Subcutaneous adipose tissue (tissue), 4 donors: ENCODE measurements around the gene TMED4. TPM values are rescaled to one million over a fixed set of nuclear protein-coding genes. Genes with fewer than 3 reads are reported as not detected.

Source experiments
- total RNA-seq, 4 donors: library from RNA; depleted of rRNA; stranded (reverse); fragments of >200 nt; gene quantifications; one replicate each; pipeline ENCODE4 v1.1.0, GENCODE V29; 2016
- TF ChIP-seq, protein P1 (sequence below): fragments of 450-650 bp; IDR thresholded peaks from one replicate; pipeline ENCODE4 v1.5.1; 2016; ENCODE audit warnings: low read depth, mild to moderate bottlenecking, control low read depth, antibody characterized with exemption, moderate library complexity

Gene TMED4
- total RNA-seq, 4 donors from 2014 or later: 61.8 to 160 (median 134) TPM

DNA sequence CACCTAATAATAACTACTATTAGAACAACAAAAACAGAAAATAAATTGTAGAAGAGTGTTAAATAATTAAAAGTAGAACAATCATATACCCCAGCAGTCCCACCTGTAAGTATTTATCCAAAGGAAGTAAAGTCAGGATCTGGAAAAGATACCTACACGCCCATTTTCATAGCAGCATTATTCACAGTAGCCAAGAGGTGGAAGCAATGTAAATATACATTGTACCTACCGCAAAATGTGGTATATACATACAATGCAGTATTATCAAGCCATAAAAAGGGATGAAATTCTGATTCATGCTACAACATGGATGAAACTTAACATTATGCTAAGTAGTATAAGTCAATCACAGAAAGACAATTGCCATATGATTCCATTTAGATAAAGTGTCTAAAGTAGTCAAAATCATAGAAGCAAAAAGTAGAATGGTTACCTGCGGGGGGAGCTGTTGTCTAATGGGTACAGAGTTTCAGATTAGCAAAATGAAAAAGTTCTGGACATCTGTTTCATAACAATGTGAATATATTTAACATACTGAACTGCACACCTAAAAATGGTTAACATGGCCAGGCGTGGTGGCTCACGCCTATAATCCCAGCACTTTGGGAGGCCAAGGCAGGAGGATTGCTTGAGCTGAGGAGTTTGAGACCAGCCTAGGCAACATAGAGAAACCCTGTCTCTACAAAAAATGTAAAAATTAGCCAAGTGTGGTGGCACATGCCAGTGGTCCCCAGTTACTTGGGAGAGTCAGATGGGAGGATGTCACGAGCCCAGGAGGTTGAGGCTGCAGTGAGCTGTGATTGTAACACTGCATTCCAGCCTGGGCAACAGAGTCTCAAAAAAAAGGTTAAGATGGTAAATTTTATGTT, 6.0 kb upstream of the TMED4 start:
- TF ChIP-seq, protein P1, sequence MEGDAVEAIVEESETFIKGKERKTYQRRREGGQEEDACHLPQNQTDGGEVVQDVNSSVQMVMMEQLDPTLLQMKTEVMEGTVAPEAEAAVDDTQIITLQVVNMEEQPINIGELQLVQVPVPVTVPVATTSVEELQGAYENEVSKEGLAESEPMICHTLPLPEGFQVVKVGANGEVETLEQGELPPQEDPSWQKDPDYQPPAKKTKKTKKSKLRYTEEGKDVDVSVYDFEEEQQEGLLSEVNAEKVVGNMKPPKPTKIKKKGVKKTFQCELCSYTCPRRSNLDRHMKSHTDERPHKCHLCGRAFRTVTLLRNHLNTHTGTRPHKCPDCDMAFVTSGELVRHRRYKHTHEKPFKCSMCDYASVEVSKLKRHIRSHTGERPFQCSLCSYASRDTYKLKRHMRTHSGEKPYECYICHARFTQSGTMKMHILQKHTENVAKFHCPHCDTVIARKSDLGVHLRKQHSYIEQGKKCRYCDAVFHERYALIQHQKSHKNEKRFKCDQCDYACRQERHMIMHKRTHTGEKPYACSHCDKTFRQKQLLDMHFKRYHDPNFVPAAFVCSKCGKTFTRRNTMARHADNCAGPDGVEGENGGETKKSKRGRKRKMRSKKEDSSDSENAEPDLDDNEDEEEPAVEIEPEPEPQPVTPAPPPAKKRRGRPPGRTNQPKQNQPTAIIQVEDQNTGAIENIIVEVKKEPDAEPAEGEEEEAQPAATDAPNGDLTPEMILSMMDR: no peak

DNA sequence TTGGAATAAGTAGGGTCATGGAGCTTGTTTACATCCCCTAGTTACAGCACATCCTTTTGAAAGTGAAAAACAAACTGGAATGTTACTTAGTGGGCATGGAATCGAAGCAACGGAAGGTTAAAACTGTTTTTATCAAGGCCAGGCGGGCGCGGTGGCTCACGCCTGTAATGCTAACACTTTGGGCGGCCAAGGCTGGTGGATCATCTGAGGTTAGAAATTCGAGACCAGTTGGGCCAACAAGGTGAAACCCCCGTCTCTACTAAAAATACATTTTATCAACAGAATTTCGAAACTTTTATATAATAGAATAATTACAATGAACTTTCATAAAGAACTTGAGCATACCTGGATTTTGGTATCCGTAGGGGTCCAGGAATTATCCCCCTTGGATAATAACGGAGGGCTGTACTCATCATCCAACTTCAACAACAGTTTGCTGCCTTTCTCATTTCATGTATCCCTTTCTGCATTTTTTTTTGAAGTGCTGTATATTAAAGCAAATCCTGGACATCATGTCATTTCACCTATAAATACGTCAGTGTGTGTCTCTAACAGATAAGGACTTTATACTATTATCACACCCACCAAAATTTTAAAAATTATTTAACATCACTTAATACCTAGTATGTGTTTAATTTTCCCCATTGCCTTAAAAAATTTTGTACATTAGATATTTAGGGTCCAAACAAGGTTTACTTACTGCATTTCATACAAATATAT, 1.3 kb upstream of the TMED4 start:
- TF ChIP-seq, protein P1: no peak

DNA sequence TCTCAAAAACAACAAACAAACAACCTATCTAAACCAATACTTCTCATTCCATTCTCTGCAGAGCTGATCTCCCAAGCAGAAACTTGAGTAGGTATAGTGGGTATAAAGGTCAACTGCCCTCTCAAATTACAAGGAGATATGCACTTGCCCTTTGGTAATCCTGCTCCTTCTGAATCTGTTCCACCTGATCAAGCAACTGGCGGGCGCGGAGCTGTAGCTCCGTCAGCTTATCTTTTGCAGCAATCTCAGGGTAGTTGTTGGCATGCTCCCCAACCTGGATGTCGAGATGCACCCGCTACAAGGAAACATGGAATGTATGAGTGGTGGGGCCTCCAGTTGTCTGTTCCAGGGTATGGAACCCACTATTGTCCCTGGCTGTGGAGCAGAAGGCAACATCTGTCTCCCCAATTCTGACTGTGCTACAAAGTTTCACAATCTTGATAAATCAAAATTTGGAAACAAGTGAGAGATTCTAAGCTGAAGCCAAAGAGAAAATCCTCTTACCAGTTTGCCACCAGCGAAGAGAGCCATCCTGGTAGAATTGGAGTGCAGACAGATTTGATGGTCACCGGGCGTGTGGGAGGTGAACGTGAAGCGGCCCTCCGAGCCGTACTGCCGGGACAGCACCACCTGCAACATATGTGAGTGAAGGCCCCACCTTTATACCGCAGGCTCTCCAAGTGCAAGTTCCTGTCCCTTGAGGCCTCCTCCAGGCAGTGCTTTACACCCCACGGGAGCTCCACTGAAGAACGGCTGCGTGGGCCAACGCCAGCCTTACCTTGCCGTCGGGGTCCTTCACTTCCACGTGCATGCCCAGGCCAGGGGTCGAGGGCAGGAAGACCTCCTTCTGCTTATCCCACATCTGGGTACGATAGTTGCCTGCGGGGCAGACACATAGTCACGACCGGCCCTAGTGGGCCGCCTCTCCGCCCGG, 819 bp downstream of the TMED4 start:
- TF ChIP-seq, protein P1: no peak

DNA sequence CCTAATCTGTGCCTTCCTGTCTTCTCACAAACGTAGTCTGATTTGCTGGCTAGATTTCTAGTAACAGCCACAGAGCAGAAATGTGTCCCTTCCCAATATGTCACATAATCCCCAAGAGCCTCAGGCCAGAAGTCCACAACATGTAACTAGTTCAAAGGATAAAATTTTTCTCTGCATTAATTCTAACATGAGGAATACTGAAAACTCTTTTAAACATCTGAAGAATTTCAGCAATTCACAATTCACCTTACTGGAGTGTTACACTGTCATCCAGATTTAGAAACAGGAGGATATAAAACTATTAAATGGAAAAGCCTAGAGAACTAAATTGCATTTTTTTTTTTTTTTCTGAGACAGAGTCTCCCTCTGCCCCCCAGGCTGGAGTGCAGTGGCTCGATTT, 5.8 kb downstream of the TMED4 start:
- TF ChIP-seq, protein P1: no peak

DNA sequence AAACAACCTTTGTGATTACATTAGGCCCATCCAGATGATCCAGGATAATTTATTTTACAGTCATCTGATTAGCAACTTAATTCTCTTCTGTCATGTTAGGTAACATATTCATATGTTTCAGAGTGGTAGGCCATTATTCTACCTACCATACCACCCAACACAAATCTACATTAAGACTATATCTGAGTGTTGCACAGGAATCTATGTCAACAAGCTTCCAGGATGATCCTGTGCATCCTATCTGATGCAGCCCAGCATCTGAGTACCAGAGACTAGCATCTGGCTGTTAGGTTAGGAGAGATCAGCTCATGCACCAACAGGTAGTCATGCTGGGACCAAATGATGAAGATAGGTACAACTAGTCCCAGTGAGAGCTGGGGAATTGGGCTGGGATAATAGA, 7.0 kb downstream of the TMED4 start:
- TF ChIP-seq, protein P1: no peak

DNA sequence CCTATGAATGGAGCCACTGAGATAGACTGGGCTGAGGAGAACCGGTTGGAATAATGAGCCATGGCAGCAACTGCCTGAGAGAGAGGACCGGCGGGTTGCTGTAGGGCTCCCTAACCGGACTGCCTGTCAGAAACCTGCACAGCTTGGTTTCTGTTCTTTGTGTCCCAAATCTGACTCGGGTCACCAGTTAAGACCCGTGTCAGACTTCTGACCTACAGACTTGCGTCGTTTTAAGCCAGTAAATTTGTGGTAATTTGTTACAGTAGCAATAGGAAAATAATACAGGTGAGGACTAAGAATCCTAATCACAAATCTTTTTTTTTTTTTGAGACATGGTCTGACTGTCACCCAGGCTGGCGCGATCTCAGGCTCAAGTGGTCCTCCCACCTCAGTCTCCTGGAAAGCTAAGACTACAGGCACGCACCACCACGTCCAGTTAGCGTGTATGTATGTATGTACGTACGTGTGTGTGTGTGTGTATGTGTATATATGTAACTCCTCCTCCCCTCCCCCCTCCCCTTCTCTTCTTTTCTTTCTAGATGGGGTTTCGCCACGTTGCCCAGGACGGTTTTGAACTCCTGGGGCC, 7.7 kb downstream of the TMED4 start:
- TF ChIP-seq, protein P1: no peak
